ENCODE measurements around the gene MLN.
A peak's percentile ranks its signal among the peaks of the same experiment; 100 is the strongest.

The MLN gene

DNA sequence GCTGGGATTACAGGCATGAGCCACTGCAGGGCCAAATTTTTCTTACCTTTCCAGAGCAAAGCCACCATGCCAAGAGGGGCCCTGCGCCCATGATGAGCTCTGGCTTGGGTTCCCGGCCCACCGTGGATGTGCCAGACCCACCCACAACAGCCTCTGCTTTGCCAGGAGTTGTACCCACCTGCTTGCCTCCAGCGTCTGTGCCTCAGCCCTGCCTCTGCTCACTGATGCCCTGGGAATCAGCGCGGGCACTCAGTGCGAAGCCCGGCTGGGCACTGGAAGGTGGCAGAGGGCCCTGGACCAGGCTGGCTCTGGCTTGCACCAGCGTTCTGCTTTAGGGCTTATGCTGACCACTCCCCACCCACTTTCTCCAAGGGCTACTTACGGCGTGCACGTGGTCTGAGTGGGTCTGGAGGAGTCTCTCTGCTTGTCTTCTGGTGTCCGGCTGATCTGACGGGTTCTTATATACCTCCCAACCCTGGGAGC, at the start of gene MLN:
MLN (minus strand) TSS at position 433 of the 483 bp plus-strand sequence. CDS start 2,840 bp downstream, outside the sequence.
- no peak for DNase-seq (ENCODE audit: low read depth in 2 of 2)

DNA sequence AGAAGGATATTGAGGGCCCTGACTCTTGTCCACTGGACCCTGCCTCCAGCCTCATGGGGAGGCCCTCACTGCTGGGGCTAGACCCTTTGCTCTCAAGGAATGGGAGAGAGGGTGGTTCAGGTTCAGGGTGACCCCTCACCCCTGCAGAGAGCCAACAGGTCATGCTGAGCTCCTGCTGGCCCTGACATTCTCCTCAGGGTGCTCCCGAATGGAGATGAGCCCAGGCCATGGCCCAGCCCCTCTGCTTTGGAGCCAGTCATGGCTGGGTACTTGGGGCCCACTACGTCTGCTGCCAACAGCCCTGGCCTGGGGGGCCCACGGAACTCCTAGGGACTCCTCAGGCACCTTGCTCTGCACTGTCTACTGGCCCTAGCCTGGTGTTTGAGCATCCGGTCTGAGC, 49.2 kb upstream of the MLN start:
- no peak for DNase-seq (ENCODE audit: low read depth in 2 of 2)

DNA sequence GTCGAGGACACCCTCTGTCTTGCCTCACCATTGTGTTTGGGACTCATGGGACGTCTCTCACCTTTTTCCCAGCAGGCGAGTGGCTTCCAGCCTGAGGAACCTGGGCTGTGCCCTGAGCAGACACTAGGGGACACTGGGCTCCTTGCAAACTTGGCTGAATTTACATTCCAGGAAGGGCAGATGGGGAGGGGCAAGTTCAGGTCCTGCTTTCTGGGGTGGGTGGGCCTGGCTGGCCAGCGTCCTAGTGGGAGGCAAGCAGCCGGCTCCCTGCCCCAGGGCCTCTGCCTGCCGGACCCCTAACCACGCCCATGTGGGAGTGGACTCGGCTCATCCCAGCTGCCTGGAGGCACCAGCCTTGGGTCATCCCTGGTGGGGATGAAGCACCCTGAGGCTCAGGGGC, 48.2 kb upstream of the MLN start:
- no peak for DNase-seq (ENCODE audit: low read depth in 2 of 2)

DNA sequence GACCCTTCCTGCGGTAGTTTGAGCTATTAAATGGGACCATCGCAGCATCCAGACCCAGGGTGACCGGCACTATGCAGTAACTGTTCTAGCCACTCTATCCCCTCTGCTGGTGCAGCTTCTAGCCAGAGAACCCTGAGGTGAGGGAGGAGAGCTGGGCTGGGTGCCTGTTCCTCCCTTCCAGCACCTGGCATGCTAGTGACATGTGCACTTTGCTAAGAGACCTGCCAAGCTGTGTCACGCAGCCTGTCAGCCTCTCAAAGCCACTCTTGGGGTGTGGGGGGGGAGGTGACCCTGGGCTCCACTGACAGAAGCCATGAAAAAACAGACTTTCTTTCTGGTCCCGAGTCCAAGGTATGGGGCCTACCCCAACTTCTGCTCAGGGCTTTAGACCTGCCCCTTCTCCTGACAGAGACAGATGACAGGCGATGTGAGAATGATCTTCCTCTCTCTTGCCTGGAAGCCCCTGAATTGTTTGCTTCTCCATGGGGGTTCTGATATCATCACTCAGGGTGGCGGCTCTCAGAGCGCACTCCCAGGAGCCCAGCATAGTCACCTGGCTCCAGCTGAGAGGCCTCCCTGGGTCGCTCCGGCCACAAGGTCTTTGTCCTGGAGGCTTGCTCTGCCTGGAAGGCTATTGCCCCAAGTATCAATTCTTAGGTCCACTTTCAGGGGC, 47.2 kb upstream of the MLN start:
- DNase-seq (ENCODE audit: low read depth in 2 of 2), result no peak

DNA sequence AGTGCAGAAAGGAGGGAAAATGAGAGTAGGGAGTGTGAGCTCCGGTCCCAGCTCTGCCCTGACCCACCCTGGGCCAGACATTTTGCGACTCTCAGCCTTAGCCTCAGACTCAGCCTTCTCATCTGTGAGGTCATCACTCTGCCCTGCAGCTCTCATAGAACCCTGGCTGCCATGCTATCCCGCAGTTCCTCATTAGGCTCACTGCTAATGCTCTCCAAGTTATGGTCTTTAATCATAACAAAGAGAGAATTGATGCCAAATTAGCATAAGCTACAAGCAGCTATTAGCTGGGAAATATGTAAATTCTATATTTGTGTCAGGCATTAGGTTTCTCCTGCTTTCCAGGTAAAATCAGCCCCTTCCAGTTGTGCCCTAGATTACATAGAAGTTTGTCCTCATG, 46.5 kb upstream of the MLN start:
- no peak for DNase-seq (ENCODE audit: low read depth in 2 of 2)

GRCh38 chr6:33849500-33850075, 45.8 kb upstream of the MLN start:
- no peak for DNase-seq (ENCODE audit: low read depth in 2 of 2)

DNA sequence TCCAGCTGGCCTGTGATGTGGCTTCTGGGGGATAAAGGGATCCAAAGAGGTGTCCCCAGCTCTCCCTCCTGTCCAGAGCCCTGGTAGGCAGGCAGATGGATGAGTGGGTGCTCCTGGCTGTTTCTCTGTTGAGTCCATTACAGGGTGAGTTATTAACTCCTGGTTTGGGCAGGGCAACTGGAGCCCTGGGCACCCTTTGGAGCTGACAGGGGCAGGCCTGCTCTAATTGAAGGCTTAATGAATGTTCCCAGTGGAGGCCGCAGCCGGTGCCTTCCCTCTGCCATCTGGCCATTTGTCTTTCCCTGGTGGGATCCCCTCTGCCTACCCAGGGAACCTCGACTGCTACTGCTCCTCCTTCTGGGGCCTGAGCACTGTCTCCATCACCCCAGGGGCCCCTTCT, 44.7 kb upstream of the MLN start:
- DNase-seq (ENCODE audit: low read depth in 2 of 2), result no peak

- DNase-seq (ENCODE audit: low read depth in 2 of 2), result no peak
These were observed 44.1 kb upstream of the MLN start for GRCh38 chr6:33847867-33848266.

- DNase-seq (ENCODE audit: low read depth in 2 of 2), result no peak
These were observed 43.3 kb upstream of the MLN start for GRCh38 chr6:33847078-33847477.

GRCh38 chr6:33846226-33846625, 42.4 kb upstream of the MLN start:
- no peak for DNase-seq (ENCODE audit: low read depth in 2 of 2)

- no peak for DNase-seq (ENCODE audit: low read depth in 2 of 2)
These were observed 41.4 kb upstream of the MLN start for GRCh38 chr6:33845031-33845745.

DNA sequence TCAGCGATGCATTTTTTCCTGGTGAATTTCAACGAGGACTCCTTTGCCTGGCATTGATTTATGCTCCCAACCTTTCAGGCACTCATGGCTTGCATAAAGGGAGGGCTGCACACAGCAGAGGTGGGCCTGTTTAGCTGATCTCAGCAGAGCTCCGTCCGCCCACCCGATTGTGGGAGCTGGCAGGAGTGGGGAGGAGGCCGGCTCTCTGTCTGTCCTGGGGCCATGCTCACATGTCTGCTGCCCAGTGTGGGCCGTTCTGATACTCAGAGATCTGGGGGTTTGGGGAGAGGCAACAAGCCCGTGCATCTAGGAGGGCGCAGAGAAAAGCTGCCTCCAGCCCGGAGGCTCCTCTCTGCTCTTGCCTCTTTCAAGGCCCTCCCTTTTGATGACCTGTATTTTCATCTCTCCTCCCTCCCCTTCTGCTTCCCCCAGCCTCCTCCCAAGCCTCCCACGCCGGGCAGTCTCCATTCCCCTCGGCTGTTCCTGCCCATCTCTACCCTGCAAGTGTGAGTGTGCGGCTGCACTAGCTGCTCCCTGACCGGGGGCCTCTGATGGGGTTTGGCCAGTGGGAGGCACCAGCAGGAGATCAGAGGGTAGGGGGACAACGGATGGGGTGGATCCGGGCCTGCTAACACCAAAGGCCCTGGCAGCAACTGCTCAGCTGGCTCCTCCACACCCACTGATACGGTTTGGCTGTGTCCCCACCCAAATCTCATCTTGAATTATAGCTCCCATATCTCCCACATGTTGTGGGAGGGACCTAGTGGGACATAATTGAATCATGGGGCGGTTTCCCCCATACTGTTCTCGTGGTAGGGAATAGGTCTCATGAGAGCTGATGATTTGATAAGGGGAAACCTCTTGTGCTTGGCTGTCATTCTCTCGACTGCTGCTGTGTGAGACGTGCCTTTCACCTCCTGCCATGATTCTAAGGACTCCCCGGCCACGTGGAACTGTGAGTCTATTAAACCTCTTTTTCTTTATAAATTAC, 39.6 kb upstream of the MLN start:
- no peak for DNase-seq (ENCODE audit: low read depth in 2 of 2)

GRCh38 chr6:33841868-33842267, 38.1 kb upstream of the MLN start:
- DNase-seq (ENCODE audit: low read depth in 2 of 2), result no peak

DNA sequence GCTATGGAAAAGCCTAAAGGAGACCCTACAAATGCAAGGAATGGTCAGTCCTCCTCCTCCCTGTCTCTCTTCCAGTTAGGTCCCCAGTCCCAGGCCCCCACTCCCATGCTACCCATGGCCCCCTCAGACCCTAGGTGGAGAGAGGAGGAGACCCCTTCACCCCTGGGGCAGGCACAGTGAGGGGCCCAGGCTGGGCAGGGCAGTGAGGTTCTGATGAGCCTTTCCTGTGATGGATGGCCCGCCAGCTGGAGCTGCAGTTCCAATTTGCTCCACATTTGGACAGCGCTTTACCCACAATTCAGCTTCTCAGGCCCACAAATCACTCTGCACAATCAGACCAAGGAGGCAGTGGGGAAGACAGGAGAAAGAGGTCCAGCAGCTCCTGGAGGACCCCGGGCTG, 37.3 kb upstream of the MLN start:
- DNase-seq (ENCODE audit: low read depth in 2 of 2), result no peak

- peak in 1 of 2 donors; percentile 25 for DNase-seq (ENCODE audit: low read depth in 2 of 2)
These were observed 36.5 kb upstream of the MLN start for GRCh38 chr6:33840048-33840926.

DNA sequence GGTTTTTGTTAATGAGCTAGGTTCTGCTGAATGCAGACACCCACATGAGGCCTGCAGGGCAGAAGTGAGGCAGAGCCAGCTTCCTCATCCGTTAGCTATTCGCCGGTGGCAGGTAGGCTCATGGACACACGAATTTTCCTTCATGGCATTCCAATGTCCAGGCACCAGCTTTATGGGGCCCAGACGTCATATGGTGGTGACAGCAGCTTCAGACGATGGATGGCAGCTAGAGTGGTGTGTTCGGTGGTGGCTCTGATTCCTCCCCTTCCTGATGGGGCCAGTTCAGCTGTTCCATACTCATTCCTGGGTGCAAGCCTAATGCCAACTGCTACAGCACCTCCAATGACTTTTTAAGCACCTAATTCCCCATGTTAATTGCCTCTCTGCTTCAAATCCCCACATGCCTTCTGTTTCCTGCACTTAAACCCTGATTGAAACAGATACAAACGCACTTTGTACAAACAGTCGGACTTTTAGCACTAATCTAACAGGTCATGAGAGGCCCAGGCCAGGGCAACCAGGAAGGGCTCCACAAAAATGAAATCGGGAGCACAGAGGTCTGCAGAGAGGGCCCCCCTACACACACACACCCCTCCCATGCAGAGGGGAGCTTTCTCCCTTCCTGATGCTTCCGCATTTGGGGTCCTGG, 35.7 kb upstream of the MLN start:
- no peak for DNase-seq (ENCODE audit: low read depth in 2 of 2)

DNA sequence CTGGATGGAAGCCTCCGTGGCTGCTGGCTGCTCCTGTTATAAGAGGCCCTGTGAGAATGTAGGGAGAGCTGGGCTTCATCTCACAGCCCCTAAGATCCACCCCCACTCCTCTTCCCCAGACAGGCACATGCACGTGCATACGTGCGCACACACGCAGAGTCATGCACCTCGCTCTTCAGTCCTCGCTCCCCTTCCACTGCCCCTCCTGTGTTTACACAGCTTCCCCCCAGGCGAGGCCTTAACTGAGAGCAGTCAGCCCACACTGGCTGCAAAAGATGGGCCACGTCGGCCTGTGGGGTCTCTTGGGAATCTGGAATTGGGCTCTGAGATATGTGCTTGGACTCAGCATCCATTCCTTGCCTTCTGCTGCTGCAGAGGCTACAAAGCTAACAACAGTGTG, 35.2 kb upstream of the MLN start:
- no peak for DNase-seq (ENCODE audit: low read depth in 2 of 2)

DNA sequence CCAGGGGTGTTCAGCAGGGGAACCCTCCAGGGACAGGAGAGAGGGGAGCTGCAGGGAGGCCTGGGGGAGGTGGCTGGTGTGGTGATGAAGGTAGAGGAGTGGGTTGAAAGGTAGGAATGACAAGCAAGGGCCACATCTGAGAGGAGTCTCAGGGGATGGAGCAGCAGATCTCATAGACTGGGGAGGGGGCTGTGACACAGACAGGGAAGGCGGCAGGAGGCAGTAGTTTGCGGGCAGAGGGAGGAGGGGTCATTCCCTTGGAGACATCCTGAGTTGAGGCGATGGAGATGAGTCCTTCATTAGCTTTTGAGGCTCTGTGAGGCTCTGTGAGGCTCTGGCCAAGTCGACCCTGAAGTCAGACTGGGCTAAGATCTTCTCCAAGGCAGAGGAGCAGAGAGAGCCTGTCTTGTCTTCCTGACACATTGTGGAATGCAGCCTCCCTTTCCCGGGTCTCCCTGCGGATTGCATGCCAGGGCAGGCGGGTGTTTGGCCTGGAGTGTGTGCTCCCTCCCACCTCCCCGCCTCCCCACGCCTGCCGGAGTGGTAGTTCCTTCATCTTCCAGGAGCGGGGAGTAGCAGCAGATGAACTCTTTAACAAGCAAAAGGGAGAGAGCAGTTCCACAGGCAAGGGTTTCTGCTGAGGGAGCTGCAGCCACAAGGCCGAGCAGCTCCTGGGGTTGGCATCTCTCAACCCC, 34.3 kb upstream of the MLN start:
- no peak for DNase-seq (ENCODE audit: low read depth in 2 of 2)

DNA sequence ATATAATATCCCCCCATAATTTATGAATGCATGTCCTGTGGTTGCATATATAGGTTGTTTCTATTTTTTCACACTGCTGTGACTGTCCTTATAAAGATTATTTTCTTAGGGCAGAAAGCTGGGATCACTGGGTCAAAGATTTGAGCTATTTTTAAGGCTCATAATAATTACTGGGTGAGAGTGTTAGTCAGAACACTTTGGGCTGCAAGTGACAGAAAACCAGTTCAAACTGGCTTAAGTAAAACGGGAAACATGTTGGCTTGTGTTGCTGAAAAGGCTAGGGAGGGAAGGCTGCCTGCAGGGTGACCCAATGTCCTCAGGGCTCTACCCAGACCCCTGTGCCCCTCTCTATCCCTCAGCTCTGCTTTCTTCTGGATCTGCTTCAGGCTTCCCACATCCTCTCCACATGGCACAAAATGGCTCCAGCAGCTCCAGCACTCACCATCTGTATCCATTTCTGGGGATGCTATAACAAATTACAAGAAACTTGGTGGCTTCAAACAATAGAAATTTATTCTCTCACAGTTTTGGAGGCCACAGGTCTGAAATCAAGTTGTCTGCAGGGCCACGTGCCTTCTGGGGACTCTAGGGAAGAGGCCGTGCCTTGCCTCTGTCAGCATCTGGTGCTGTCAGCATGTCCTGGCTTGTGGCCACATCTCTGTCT, 33.1 kb upstream of the MLN start:
- no peak for DNase-seq (ENCODE audit: low read depth in 2 of 2)
